Tibial nerve (tissue), 4 donors: ENCODE data around the gene CHST13. TPM values are rescaled to one million over a fixed set of nuclear protein-coding genes. Genes with fewer than 3 reads are reported as not detected.

ENCODE experiments used
- DNase-seq, 2 donors: peaks; one replicate each; pipeline ENCODE4 v3.0.0-alpha.2; 2019; ENCODE audit warnings: low spot score in 2 of 2
- H3K27ac ChIP-seq, 4 donors: fragments of 200-600 bp; sonication (generic) in 3 of 4; one replicate each; pipeline ENCODE4 v1.5.1; 2017 to 2019; ENCODE audit warnings: mild to moderate bottlenecking in 1 of 4
- H3K27me3 ChIP-seq, 2 donors: fragments of 200-600 bp; sonication (generic) in 1 of 2; one replicate each; pipeline versions ENCODE4 v1.5.1 to v1.6.0; 2017 to 2019
- H3K36me3 ChIP-seq, 3 donors: fragments of 200-600 bp; sonication (generic); one replicate each; pipeline ENCODE4 v1.5.1; 2018 to 2019
- H3K4me1 ChIP-seq, 4 donors: fragments of 200-600 bp; sonication (generic) in 3 of 4; one replicate each; pipeline ENCODE4 v1.5.1; 2017 to 2019
- H3K4me3 ChIP-seq, 4 donors: fragments of 200-600 bp; sonication (generic) in 3 of 4; one replicate each; pipeline ENCODE4 v1.5.1; 2017 to 2019; ENCODE audit warnings: mild to moderate bottlenecking in 1 of 4, moderate library complexity in 1 of 4
- H3K9me3 ChIP-seq, 4 donors: fragments of 200-600 bp; sonication (generic) in 3 of 4; one replicate each; pipeline ENCODE4 v1.5.1; 2017 to 2019
- EP300 ChIP-seq, 2 donors: sonication (generic); formaldehyde crosslinking; IDR thresholded peaks; one replicate each; pipeline ENCODE4 v1.6.1; 2017; ENCODE audit warnings: antibody characterized with exemption in 2 of 2, mild to moderate bottlenecking in 1 of 2
- POLR2A ChIP-seq, 2 donors: fragments of 450-650 bp; IDR thresholded peaks; one replicate each; pipeline ENCODE4 v1.6.1; 2017; ENCODE audit warnings: antibody characterized with exemption in 2 of 2, mild to moderate bottlenecking in 2 of 2, moderate library complexity in 2 of 2
- WGBS, 2 donors: methylation state at CpG; one replicate each; pipeline ENCODE4 v1.1.5; 2018; 5-methylcytosine and 5-hydroxymethylcytosine counted together
- total RNA-seq, 4 donors: library from RNA; depleted of rRNA; stranded (reverse); fragments of >200 nt; gene quantifications; one replicate each; pipeline ENCODE4 v1.1.0, GENCODE V29; 2016
- TF ChIP-seq, protein P1 (sequence below), 5 experiments: fragments of 200-600 bp in 3 of 5; fragments of 450-650 bp in 2 of 5; sonication (generic) in 3 of 5; IDR thresholded peaks; one replicate each; pipeline ENCODE4 v1.5.1; 2016 to 2019; ENCODE audit warnings: antibody characterized with exemption in 5 of 5, mild to moderate bottlenecking in 3 of 5, moderate library complexity in 2 of 5

The CHST13 gene
- total RNA-seq, 4 donors from 2014 or later, result 1.0 to 7.2 (median 1.1) TPM; not detected in 1

GRCh38 chr3:126477061-126477380 lies 46.9 kb upstream of the CHST13 start:
- no peaks in the 10 kb centered on the region for H3K9me3 ChIP-seq
- H3K27ac ChIP-seq, result peak overlapping the region in 2 of 4 donors; percentile 97 to 98
- no peaks in the 10 kb centered on the region for H3K27me3 ChIP-seq
- DNase-seq, result no peak
- H3K4me3 ChIP-seq, result no peak overlapping the region
- WGBS, 2 donors, result 30 to 35% methylated on average over 4 of the region's 4 CpGs
- H3K36me3 ChIP-seq, result peaks cover 0 to 1% (median 0%) of the 10 kb centered on the region in 3 donors
- peaks cover 0 to 38% (median 29%) of the 10 kb centered on the region in 4 donors for H3K4me1 ChIP-seq
- TF ChIP-seq, protein P1, sequence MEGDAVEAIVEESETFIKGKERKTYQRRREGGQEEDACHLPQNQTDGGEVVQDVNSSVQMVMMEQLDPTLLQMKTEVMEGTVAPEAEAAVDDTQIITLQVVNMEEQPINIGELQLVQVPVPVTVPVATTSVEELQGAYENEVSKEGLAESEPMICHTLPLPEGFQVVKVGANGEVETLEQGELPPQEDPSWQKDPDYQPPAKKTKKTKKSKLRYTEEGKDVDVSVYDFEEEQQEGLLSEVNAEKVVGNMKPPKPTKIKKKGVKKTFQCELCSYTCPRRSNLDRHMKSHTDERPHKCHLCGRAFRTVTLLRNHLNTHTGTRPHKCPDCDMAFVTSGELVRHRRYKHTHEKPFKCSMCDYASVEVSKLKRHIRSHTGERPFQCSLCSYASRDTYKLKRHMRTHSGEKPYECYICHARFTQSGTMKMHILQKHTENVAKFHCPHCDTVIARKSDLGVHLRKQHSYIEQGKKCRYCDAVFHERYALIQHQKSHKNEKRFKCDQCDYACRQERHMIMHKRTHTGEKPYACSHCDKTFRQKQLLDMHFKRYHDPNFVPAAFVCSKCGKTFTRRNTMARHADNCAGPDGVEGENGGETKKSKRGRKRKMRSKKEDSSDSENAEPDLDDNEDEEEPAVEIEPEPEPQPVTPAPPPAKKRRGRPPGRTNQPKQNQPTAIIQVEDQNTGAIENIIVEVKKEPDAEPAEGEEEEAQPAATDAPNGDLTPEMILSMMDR (IDR thresholded peaks at IDR 0.05), result no peak
- no peak for TF ChIP-seq EP300 (IDR thresholded peaks at IDR 0.05)
- TF ChIP-seq POLR2A (IDR thresholded peaks at IDR 0.05), result no peak

- WGBS, 2 donors, result 93 to 95% methylated on average over 14 of the region's 14 CpGs
- no peak for DNase-seq
- no peak for TF ChIP-seq POLR2A (IDR thresholded peaks at IDR 0.05)
- no peak for TF ChIP-seq EP300 (IDR thresholded peaks at IDR 0.05)
- TF ChIP-seq, protein P1 (IDR thresholded peaks at IDR 0.05), result no peak
- H3K4me1 ChIP-seq, result peaks cover 0 to 21% (median 14%) of the 10 kb centered on the region in 4 donors
- H3K27me3 ChIP-seq, result no peaks in the 10 kb centered on the region
- no peak overlapping the region for H3K4me3 ChIP-seq
- no peak overlapping the region for H3K27ac ChIP-seq
- H3K36me3 ChIP-seq, result no peaks in the 10 kb centered on the region
- H3K9me3 ChIP-seq, result no peaks in the 10 kb centered on the region
Measured at GRCh38 chr3:126478581-126479310, 45.2 kb upstream of the CHST13 start.

DNA sequence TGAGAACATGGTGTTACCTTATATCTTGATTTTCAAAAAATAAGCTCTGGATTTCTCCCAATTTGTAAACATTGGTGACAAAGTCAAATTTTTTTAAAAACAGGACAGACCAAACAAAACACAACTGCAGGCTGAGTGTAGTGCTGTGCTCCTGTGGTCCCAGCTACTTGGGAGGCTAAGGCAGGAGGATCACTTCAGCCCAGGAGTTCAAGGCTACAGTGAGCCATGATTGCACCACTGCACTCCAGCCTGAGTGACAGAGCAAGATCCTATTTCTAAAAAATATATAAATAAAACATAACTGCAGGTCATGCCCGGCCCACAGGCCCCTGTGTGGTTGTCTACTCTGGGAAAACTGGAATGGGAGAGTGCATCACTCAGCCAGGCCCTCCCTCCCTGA lies 44.3 kb upstream of the CHST13 start:
- no peak overlapping the region for H3K27ac ChIP-seq
- H3K4me3 ChIP-seq, result no peak overlapping the region
- TF ChIP-seq EP300 (IDR thresholded peaks at IDR 0.05), result no peak
- TF ChIP-seq, protein P1 (IDR thresholded peaks at IDR 0.05), result no peak
- TF ChIP-seq POLR2A (IDR thresholded peaks at IDR 0.05), result no peak
- no peaks in the 10 kb centered on the region for H3K27me3 ChIP-seq
- no peaks in the 10 kb centered on the region for H3K9me3 ChIP-seq
- H3K4me1 ChIP-seq, result peaks cover 0 to 12% (median 5%) of the 10 kb centered on the region in 4 donors
- no peak for DNase-seq
- no peaks in the 10 kb centered on the region for H3K36me3 ChIP-seq
- WGBS, 2 donors, result 80 to 83% methylated on average over 1 of the region's 1 CpG

DNA sequence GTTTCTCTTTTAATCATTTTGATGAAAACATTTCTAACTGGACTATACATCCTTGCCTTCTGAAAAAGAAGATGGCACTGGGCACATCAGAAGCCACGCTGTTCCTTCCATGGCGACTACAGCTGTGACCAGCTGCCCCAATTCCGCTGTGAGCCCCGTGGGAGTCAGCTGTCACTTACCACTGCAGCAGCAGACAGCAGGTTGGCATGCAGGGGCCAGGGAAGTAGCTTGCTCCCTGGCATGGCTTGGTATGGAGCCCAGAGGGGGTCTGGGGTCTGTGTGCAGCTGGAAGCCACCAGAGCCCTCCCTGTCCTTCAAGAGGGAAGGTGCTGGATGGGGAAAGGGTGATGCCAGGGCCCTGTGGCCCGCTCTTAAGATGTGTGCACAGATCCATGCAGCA lies 43.7 kb upstream of the CHST13 start:
- peaks cover 0 to 9% (median 3%) of the 10 kb centered on the region in 4 donors for H3K4me1 ChIP-seq
- 80 to 92% methylated on average over 5 of the region's 5 CpGs for WGBS, 2 donors
- no peak for DNase-seq
- no peak overlapping the region for H3K4me3 ChIP-seq
- no peak overlapping the region for H3K27ac ChIP-seq
- no peak for TF ChIP-seq EP300 (IDR thresholded peaks at IDR 0.05)
- no peak for TF ChIP-seq POLR2A (IDR thresholded peaks at IDR 0.05)
- TF ChIP-seq, protein P1 (IDR thresholded peaks at IDR 0.05), result no peak
- H3K27me3 ChIP-seq, result no peaks in the 10 kb centered on the region
- no peaks in the 10 kb centered on the region for H3K9me3 ChIP-seq
- H3K36me3 ChIP-seq, result no peaks in the 10 kb centered on the region

GRCh38 chr3:126480861-126481260 lies 43.1 kb upstream of the CHST13 start:
- Histone ChIP-seq H3K27ac (no peak overlapping the region), H3K9me3 (no peaks in the 10 kb centered on the region), H3K27me3 (no peaks in the 10 kb centered on the region), H3K4me3 (no peak overlapping the region), H3K4me1 (peaks cover 0 to 9% (median 3%) of the 10 kb centered on the region in 4 donors), H3K36me3 (no peaks in the 10 kb centered on the region)
- DNase-seq, result no peak
- WGBS, 2 donors, result 65 to 75% methylated on average over 8 of the region's 8 CpGs
- TF ChIP-seq, protein P1 (IDR thresholded peaks at IDR 0.05), result no peak
- TF ChIP-seq POLR2A (IDR thresholded peaks at IDR 0.05) (no peak), EP300 (IDR thresholded peaks at IDR 0.05) (no peak)
